HG02759 (cell line): ENCODE results near the gene ZNF423.

ENCODE experiments used
- ATAC-seq: cut with Tn5 transposase; IDR thresholded peaks from one replicate; pipeline ENCODE4 v1.9.1; 2021; ENCODE audit warnings: mild to moderate bottlenecking, moderate library complexity; ENCODE audit not compliant: unreplicated experiment

Gene ZNF423

GRCh38 chr16:49788986-49789385 lies 66.9 kb downstream of the ZNF423 start:
- ATAC-seq = no peak

GRCh38 chr16:49788572-49788971 lies 67.3 kb downstream of the ZNF423 start:
- no peak for ATAC-seq

DNA sequence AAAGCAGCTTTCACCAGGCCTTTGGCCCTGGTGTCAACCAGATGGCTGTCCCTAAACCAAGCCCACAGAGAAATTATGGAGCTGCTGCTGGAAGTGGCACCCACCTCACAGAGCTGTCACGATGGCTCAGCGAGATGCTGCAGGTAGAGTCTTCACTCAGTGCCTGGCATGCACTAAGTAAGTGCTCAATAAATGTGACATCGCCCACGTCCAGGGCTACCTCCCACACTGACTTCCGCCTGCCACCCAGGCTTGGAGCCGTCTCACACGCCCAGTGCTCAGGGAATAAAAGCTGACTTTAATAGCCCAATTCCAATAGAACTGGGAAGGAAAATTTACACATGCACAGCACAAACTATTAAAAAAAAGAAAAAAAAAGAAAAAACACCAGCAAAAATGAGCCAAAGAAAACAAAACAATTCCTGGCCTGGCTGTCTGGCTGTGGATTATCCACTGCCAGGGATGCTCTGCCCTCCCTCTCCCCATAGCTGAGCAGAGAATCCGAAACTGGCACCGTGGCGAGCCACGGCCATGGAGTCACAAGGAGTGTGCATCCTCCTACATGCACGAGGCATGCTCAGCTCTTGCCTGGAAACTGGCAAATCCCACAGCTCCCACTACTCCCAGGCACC lies 68.9 kb downstream of the ZNF423 start:
- ATAC-seq = no peak

GRCh38 chr16:49785970-49786369 lies 69.9 kb downstream of the ZNF423 start:
- no peak for ATAC-seq

GRCh38 chr16:49782405-49782804 lies 73.5 kb downstream of the ZNF423 start:
- no peak for ATAC-seq

GRCh38 chr16:49781401-49781800 lies 74.5 kb downstream of the ZNF423 start:
- no peak for ATAC-seq

DNA sequence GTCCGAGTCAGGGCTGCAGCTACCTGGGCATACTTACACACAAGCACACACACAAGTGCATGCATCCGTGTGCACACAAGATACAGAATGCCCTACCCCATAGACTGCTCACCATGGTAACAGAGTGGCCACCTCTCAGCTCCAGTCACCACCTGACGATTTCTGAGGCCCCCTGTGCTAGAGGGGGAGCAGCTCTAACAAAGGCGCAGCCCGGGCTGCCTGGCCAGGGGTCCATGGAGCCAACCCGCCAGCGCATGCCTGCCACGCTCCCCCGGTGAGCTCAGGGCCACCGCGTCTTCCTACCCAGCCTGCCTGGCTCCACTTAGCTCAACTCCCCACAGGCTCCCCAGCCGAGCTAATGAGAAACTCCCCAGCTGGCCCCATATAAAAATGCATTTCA lies 75.5 kb downstream of the ZNF423 start:
- ATAC-seq = no peak

- no peak for ATAC-seq
Measured at GRCh38 chr16:49779979-49780378, 75.9 kb downstream of the ZNF423 start.

DNA sequence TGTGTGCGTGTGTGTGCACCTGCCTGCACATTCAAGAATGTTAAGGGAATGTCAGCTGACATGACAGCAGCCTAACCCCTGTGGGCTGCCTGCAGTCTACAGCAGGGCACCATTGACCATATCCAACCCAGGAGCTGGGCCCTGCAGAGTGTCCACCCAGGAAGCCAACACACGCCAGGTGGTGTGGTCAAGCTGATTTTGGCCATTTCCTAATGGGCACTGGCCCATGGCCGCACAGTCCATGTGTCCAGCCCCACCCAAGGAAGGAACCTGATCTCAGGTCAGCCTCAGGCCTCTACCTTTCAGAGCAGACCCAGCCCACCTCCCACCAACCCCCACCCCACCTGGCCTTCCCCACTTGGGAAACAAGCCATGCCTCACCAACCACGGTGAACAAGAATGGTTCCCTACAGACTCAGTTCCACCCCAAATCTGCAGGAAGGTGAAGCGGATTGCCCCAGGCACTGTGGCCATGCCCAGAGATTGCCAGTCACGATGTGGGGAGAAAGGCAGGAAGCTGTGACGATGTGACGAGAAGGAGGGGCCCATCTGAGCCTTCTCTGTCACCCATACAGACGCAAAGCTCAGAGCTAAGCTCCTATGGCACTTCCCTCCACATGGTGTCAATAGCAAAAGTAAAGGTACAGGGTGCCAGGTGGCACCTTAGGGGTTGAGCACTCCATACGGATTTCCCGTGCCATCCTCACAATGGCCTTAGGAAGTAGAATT lies 77.5 kb downstream of the ZNF423 start:
- no peak for ATAC-seq

DNA sequence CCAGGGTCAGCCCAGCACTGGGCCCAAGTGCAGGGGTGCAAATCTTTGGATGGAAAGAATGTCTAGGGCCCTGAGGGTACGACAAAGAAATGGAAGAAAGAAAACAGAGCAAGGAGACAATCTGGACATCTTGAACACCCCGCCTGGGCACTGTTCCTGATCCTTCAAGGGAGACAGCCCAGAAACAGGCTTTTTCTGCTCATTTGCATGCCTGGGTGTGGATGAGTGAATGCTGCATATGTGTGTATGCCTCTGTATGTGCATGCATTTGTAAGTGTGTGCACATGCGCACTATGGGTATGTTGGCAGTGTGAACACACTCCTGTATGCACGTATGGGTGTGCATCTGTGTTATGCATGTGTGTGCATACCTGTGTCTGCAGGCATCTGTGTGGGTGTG lies 79.2 kb downstream of the ZNF423 start:
- no peak for ATAC-seq

- no peak for ATAC-seq
Measured at GRCh38 chr16:49776085-49776595, 79.8 kb downstream of the ZNF423 start.

- ATAC-seq = no peak
Measured at GRCh38 chr16:49775581-49775980, 80.3 kb downstream of the ZNF423 start.

- no peak for ATAC-seq
Measured at GRCh38 chr16:49775018-49775417, 80.9 kb downstream of the ZNF423 start.

DNA sequence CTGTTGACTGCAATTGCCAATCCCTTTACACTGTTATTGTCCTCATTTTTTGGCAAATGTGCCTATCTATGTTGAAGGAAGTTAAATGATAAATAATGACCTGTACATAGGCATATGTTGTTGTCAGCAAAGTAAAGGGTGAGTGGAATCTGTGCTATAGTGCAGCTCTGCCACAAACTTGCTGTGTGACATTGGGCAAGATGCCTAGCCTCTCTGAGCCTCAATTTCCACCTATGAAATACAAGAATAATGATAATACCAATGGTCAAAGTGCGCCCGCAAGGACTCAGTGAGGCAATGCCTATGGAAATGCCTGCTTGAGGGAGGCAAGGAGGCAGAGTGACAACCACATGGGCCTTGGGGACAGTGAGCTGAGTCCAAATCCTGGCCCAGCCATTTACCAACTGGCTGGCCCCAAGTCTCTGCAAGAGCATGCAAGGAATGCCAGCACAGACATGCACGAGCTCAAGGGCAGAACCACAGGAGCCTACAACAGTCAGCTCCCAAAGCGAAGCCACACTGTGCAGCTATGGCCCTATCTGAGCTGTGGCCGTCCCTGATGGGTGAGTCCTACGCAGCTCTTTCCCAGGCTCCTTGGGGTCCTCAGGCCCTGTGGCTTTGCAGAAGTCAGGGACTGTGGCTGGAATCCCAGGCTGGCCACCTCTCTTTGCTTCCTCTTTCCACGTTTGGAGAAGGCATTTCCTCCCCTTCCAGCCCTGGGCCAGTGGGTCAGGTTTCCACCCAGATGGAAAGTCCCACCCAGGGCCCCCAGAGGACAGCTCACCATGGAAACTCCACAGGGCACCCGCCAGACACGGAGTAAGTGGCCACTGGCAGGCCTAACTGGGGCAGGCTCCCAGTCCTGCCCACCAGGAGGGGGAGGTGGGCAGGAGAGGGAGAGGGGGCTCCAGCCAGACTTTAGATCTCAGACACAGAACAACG lies 82.1 kb downstream of the ZNF423 start:
- no peak for ATAC-seq

GRCh38 chr16:49767998-49768397 lies 87.9 kb downstream of the ZNF423 start:
- ATAC-seq = no peak

DNA sequence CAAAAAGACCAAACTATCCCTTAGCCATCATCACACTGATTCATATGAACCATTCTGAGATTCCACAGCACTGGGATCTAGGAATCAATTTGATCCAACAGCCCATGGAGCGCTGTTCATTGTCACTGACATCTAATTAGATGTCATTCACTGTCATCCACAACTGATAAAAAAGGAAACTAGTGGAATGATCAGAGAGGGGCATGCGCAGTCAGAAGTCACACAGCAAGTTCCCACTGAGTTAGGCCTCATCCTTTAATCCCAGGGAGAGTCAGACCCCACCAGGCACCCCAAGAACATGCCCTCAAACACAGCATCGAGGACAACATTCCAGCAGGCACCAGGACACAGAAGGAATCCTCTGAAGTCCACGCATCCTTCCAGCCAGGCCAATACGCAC lies 88.5 kb downstream of the ZNF423 start:
- ATAC-seq = no peak

- ATAC-seq = no peak
Measured at GRCh38 chr16:49766225-49766624, 89.7 kb downstream of the ZNF423 start.

GRCh38 chr16:49763826-49764225 lies 92.1 kb downstream of the ZNF423 start:
- ATAC-seq = no peak

GRCh38 chr16:49760815-49761214 lies 95.1 kb downstream of the ZNF423 start:
- no peak for ATAC-seq

DNA sequence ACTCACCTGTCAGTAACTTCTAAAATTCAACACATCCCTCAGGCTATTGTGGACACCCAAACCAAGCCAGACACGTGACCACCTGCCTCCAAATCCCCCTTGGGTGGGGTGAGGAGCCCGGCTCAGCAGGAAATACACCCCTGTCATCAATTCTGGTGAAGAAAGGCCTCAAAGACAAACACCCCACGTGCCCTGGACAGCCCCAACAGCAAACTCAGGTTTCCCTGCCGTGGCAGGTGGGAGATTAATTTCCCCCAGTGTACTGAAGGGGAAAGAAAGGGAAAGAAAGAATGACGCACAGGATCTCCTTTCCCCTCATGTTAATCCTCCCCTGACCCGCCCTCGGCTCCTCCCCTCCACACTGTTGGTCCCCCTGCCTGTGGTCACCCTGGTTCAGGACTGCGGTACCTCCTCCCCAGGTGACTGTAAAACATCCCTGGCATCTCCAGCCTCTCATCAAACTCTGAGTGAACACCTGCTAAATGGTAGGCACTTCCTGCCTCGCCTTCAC lies 98.3 kb downstream of the ZNF423 start:
- no peak for ATAC-seq
